NCI-H2107 (cell line): ENCODE measurements around the gene RDH13.
"Not testable (repeated sequence)": the region's sequence is repeated elsewhere in the genome, so short reads cannot be mapped to it uniquely, and the experiment has no call there.

Experiments used
- DNase-seq: peaks from one replicate; lab custom pipeline; 2025; lab: John Stamatoyannopoulos, UW

Gene RDH13

DNA sequence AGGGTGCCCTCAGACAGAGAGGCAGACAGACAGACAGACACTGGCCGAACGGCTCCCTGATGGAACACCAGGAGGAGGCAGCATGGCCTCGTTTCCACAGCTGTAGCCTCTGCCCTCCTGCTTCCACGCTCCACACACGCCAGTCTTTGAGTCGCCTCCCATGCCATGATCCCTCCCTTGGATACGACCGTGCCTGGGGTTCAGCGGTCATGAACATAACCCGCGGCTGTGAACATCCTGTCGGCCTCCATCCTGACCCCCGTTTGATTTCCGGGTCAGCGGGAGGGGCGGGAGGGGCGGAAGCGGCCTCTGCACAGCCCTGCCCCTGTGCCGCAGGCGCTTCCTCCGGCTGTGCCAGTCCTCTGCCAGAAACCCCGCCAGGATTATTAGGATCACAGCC is 48.2 kb downstream of the RDH13 start:
- DNase-seq, result no peak

DNA sequence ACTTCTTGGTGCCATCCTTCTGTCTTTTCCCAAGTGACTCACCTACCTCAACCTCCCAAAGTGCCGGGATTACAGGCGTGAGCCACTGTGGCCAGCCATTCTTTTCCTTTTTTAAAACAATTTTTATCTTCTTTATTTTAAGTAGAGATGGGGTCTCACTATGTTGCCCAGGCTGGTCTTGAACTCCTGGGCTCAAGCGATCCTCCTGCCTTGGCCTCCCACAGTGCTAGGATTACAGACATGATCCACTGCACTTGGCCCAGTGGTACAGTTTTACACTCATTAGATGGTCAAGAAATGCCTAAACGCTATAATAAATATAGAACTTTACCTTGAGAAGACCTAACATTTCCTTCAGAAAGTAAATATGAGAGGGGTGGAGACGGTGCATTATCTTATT is 49.4 kb downstream of the RDH13 start:
- no peak for DNase-seq

DNA sequence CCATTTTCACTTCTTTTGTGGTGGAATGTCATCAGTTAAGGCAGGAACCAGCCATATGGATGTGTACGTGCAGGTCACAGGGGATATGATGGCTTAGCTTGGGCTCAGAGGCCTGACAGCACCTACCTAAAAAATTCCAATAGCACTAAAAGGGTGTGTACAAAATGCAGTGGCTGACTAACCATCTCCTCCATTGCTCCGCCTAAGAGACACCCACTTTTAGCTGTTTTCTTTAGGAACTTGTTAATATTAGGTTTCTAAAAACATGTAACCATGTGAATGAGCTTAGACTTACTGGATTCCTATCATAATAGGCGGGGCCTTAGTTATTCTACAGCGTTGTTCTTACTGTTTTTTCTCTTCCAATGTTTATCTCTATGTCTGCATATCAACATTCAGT is 50.6 kb downstream of the RDH13 start:
- no peak for DNase-seq

DNA sequence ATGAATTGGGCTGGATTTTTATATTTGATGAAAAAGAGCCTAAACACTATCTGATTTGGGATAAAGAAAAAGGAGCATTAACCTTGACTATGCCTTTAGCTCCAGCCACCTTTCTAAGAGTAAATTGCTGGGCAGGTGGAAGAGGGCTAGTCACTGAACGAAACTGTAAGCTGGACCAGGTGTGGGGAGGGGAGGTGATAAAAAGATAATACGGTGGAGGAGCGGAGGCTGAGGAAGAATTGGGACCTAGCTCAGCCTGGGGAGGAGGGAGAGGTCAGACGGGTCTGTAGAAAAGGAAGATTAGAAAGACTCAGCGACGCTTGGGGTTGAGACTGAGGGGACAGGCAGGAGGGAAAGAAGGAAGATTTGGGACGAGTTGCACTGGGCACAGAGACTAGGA is 52.4 kb downstream of the RDH13 start:
- not testable (repeated sequence) for DNase-seq

DNA sequence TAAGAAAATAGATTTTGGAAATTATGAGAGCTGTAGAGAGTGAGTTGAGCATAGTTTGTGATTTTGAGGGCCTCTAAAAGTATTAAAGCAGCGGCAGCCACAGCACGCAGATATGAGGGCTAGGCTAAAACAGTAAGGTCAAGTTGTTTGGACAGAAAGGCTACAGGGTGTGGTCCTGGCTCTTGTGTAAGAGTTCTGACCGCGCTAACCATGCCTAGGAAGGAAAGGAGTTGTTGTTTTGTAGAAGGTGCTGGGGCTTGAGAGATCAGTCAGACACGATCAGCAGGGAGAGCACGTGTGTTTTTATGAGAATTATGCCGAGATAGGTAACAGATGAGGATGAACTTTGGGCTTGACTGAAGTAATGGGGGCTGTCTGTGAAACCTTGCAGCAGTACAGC is 54.2 kb downstream of the RDH13 start:
- DNase-seq, result not testable (repeated sequence)

DNA sequence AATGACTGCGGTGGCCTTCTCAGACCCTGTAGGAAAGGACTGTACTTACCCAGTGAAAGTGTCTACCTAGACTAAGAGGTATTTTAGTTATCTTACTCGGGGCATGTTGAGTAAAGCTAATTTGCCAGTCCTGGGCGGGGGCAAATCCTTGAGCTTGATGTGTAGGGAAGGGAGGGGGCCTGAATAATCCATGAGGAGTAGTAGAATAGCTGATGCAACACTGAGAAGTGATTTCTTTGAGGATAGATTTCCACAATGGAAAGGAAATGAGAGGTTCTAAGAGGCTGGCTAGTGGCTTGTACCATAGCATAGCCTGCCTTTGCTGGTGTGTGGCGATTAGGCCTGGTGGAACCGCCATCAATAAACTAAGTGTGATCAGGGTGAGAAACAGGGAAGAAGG is 54.8 kb downstream of the RDH13 start:
- DNase-seq, result not testable (repeated sequence)

DNA sequence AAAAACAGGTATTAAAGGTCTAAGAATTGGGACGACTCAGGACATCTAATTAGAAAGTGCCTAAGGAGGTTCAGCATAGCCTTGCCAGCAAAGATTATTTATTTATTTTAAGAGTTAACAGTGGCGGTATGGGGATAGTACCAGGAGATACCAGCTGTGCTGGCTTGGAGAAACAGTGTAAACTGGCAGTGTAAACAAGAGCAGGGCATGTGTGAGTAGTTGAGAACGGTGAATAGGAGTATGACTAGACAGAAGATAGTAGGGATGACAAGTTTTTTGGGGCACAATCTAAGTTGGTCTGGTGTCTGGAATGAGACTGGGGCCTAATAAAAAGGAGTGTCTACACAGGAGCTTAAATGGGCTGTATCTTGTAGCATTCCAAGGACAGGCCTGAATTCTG is 55.4 kb downstream of the RDH13 start:
- not testable (repeated sequence) for DNase-seq

DNA sequence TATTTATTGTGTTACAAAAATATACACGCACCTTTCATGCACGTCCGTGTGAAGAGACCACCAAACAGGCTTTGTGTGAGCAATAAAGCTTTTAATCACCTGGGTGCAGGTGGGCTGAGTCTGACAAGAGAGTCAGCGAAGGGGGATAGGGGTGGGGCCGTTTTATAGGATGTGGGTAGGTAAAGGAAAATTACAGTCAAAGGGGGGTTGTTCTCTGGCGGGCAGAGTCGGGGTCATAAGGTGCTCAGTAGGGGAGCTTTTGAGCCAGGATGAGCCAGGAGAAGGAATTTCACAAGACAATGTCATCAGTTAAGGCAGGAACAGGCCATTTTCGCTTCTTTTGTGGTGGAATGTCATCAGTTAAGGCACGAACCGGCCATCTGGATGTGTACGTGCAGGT is 56.2 kb downstream of the RDH13 start:
- DNase-seq, result not testable (repeated sequence)

DNA sequence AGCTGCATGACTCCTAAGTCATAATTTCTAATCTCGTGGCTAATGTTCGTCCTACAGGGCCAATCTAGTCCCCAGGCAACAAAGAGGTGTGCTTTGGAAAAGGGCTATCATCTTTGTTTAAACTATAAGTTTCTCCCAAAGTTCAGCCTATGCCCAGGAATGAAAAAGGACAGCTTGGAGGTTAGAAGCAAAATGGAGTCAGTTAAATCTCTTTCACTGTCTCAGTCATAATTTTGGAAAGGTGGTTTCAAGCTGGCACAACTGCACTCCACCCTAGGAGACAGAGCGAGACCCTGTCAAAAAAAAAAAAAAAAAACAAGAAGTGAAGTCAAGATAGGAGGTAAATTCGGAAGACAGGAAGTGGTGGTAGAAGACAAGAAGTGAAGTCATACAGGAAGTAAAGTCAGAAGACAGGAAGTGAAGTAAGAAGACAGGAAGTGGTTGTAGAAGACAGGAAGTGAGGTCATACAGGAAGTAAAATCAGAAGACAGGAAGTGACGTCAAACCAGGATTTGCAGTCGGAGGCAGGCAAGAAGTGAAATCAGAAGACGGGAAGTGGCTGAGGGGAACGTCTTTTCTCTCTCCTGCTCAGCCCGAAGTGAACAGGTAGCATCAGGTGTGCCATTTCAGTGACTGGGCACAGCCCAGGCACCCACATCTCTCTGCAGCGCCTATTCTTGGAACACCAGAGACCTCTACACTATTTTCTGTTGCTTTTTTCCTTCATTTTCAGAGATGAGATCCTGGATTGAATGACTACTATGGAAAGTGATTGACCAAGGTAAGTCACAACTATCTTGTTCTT is 57.1 kb downstream of the RDH13 start:
- no peak for DNase-seq

DNA sequence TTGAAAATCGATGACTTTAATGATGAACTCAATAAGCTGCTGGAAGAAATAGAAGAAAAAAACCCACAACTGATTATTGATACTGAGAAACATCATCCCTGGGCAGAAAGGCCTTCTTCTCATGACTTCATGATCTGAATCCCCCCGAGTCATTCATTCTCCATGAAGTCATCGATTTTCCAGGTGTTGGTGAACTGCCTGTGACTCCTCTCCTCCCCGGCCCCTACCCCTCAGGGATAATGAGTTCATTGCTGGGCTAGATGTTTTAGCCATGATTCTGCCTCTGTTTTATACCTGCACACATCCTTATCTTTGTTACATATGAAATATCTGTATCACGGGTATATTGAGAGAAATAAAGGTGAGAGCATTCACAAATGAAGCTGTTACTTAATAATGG is 62.2 kb downstream of the RDH13 start:
- DNase-seq, result no peak

DNA sequence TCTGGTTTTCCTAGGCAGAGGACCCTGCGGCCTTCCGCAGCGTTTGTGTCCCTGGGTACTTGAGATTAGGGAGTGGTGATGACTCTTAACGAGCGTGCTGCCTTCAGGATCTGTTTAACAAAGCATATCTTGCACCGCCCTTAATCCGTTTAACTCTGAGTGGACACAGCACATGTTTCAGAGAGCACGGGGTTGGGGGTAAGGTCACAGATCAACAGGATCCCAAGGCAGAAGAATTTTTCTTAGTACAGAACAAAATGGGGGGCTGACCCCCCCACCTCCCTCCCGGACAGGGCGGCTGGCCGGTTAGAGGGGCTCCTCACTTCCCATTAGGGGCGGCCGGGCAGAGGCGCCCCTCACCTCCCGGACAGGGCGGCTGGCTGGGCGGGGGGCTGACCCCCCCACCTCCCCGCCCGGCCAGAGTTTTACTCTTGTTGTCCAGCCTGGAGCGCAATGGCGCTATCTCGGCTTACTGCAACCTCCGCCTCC is 64.2 kb downstream of the RDH13 start:
- DNase-seq, result not testable (repeated sequence)

DNA sequence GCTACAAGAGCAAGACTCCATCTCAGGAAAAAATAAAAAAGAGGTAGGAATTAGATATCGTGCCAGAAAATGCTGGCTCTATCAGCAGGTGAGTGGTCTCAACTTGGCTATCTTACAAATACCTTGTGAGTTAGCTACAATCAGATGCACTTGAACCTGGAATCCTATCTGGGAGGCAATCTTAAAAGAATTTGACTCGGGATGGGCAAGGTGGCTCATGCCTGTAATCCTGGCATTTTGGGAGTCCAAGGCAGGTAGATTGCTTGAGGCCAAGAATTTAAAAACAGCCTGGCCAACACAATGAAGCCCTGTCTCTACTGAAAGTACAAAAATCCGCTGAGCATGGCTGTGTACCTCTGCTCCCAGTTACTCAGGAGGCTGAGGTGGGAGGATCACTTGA is 67.4 kb downstream of the RDH13 start:
- DNase-seq, result no peak
